Activated CD4-positive, CD25-positive, alpha-beta regulatory T cell treated with anti-CD3 and anti-CD28 coated beads, Interleukin-2, amount 50 U/mL, for 24 hours (primary cell): ENCODE data around the gene LRRC61.
"Not testable (repeated sequence)": the region's sequence is repeated elsewhere in the genome, so short reads cannot be mapped to it uniquely, and the experiment has no call there.

ENCODE experiments used
- ATAC-seq, 2 donors: fragments of 150-1000 bp; cut with Tn5 transposase; one replicate each; pipeline ENCODE4 v1.10.0; 2021; ENCODE audit warnings: mild to moderate bottlenecking in 1 of 2, moderate library complexity in 1 of 2

LRRC61 gene

GRCh38 chr7:150308575-150308974, 14.6 kb upstream of the LRRC61 start:
- no peak for ATAC-seq

DNA sequence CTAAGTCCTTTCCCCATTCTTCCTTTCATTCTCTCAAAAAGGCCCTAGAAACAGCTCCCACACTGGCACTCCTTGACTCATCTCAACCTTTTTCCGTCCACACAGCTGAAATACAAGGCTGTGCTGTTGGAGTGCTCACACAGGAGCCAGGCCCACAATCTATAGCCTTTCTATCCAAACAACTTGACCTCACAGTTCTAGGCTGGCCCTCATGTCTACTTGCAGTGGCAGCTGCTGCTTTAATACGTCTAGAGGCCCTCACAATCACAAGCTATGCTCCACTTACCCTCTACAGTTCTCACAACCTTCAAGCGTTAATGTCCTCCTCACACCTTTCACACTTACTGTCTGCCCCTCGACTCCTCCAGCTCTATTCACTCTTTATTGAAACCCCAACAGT, 12.0 kb upstream of the LRRC61 start:
- no peak for ATAC-seq

GRCh38 chr7:150311711-150312110, 11.4 kb upstream of the LRRC61 start:
- ATAC-seq: no peak

- ATAC-seq: not testable (repeated sequence)
Measured at GRCh38 chr7:150312649-150313366, 10.3 kb upstream of the LRRC61 start.

GRCh38 chr7:150313367-150313809, 9.8 kb upstream of the LRRC61 start:
- ATAC-seq: no peak

- no peak for ATAC-seq
Measured at GRCh38 chr7:150313870-150314269, 9.3 kb upstream of the LRRC61 start.

DNA sequence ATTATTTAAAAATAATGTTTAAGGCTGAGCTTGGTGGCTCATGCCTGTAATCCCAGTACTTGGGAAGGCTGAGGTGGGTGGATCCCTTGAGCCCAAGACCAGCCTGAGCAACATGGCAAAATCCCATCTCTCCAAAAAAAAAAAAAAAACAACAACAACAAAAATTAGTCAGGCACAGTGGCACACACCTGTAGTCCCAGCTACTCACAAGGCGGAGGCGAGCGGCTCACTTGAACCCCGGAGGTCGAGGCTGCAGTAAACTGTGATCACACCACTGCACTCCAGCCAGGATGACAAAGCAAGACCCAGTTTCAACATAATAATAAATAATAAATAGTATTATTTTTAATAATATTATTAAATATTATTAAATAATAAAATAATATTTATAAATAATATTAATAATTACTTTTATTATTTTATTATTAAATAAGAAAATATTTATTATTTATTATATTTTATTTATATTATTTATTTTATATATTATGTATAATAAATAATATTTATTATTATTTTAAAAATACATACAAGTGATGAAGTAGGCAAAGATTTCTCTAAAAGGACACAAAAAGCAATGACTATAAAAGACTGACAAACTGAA, 8.4 kb upstream of the LRRC61 start:
- no peak for ATAC-seq

GRCh38 chr7:150316987-150317386, 6.2 kb upstream of the LRRC61 start:
- ATAC-seq: not testable (repeated sequence)

DNA sequence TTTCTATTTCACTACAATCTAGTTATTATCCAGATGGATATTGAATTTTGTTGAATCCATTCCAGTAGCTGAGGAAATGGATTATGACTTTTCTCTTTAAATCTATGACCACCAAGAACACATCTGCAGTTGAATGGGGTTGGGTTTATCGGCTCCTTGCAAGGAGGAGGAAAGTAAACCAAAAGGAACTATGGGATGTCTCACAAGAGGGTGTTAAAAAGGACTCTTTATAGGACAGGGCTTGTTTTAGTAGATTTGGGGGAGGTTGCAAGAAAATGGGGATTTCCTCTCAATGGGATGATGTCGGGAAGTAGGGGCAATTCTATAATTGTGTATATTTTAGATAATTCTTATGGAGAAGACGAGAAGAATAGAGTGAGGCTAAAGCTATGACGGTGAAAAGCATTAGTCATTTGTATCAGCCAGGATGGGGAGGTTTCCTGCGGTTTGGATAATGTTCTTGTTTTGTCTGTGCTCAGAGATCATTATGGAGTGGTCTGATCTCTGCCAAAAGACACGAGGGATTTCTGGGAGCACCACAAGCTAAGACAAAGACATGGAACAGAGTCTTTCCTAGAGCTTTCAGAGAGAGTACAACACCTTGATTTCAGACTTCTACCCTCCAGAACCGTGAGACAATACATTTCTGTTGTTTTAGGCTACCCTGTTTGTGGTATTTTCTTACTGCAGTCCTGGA, 5.3 kb upstream of the LRRC61 start:
- ATAC-seq: no peak

- no peak for ATAC-seq
Measured at GRCh38 chr7:150321788-150322113, 1.4 kb upstream of the LRRC61 start.

- peak; percentile 25 to 38 for ATAC-seq
Measured at GRCh38 chr7:150322114-150322832, 882 bp upstream of the LRRC61 start.

GRCh38 chr7:150323682-150324372, 672 bp downstream of the LRRC61 start:
- ATAC-seq: peak in 1 of 2 donors; percentile 5

- ATAC-seq: no peak
Measured at GRCh38 chr7:150324373-150324961, 1.3 kb downstream of the LRRC61 start.

- ATAC-seq: no peak
Measured at GRCh38 chr7:150325110-150325611, 2.0 kb downstream of the LRRC61 start.

DNA sequence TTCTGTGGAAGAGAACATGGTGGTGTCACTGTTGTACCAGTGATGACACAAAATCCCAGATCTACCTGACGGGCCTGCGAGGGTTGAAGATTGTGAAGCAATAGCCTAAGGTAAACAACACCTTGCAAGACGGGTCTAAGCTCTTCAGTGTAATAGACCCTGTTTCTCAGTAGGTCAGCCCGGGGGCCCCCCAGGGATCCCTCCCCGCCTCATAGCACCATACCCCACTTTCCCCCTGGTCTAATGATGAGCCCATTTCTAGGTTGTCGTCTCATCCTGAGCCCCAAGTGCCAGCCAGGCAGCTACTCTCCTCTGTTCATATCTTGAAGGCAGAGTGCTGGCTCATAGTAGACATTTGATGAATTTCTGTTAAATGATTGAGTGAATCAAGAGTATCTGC, 2.7 kb downstream of the LRRC61 start:
- ATAC-seq: no peak

DNA sequence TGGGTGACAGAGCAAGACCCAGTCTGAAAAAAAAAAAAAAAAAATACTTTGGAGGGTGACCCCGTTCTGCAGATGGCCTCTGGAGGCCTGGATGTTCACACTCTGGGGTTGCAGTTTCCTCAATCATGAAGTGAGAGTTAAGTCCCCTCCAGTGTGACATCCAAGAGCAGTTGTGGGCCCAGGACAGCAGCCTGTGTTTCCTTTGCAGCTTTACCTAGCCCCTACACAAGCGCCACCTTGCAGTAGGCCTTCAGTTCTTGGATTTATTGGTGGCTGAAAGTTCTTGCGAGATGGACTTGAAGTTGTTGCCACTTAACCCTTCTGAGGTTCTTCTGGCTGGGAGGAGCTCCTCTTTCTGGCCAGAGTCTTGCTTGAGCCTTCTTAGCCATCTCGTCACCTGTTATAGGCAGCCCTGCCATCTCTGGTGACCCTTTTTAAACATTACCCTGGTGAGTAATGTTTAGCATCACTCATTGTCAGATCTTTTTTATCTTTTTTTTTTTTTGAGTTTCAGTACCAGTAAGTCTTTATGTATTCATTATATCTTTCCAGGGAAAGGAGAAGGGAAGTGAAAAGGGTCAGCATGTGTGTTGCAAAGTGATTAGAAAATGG, 3.6 kb downstream of the LRRC61 start:
- no peak for ATAC-seq

DNA sequence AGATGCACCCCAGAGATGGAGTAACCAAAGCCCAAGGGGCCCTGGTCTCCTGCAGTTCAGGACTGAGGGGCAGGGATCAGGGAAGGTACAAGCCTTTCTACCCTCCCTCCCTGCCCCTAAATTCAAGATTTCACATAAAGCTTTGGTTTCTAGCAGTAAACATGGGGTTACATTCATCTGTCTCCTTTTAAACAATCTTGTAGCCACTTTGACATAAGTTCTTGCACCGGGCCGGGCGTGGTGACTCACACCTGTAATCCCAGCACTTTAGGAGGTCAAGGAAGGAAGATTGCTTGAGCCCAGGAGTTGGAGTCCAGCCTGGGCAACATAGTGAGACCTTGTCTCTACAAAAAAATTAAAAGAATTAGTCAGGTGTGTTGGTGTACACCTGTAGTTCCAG, 4.2 kb downstream of the LRRC61 start:
- ATAC-seq: no peak

GRCh38 chr7:150329331-150330120, 6.4 kb downstream of the LRRC61 start:
- ATAC-seq: no peak

DNA sequence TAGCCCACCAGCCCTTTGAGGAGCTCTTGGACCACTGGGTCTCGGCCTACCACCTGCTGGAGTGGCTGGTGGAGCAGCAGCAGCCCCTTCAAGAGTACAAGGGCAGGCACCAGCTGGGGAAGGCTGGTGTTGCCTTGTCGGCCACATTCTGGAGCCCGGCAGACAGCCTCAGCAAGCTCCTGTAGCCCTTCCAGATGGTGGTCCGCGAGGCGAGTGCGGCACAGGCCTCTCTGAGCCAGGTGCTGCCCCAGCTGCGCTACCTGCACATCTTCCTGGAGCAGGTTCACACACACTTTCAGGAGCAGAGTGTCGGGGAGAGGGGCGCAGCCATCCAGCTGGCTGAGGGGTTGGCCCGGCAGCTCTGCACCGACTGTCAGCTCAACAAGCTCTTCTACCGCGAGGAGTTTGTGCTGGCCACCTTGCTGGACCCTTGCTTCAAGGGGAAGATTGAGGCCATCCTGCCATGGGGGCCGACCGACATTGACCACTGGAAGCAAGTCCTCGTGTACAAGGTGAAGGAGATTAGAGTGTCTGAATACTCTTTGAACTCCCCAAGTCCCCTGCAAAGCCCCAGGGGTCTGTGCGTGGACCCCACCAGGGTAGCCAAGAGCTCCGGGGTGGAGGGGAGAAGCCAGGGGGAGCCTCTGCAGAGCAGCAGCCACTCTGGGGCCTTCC, 7.2 kb downstream of the LRRC61 start:
- ATAC-seq: no peak
